ENCODE measurements around the gene EP400. TPM values are rescaled to one million over a fixed set of nuclear protein-coding genes. Genes with fewer than 3 reads are reported as not detected.
A peak's percentile ranks its signal among the peaks of the same experiment; 100 is the strongest.

The EP400 gene
- polyA plus RNA-seq, 1 donor (not counting 4 experiments of a cell fraction or from before 2014, with no cell fraction given): 4.1 TPM

DNA sequence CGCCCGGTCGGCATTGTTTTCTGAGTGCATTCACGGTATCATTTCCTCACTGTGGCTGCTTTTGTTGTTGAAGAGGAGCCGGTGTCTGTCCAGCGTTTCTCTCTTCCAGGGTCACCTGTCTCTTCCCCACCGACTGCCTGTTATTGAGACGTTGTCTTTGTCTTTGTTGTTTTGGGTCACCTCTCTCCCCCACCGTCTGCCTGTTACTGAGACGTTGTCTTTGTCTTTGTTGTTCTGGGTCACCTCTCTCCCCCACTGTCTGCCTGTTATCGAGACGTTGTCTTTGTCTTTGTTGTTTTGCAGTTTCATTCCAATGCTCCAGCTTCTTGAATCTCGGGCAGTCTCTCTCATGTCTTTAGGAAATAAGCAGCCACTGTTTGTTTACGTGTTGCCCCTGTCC lies 124.5 kb downstream of the EP400 start:
- no peak overlapping the region for H3K27ac ChIP-seq (ENCODE audit: control insufficient read depth, insufficient read depth, low read length)
- no peak overlapping the region for H3K9ac ChIP-seq (ENCODE audit: control insufficient read depth, extremely low read depth, insufficient read depth, low read length)
- H4K20me1 ChIP-seq (ENCODE audit: control insufficient read depth, extremely low read depth, insufficient read depth, low read length): no peaks in the 10 kb centered on the region
- peaks cover 22 to 35% of the 10 kb centered on the region in 2 experiments for H3K36me3 ChIP-seq (ENCODE audit: control insufficient read depth in 2 of 2, extremely low read depth in 1 of 2, insufficient read depth in 2 of 2, low read length in 2 of 2)
- dilution Hi-C loops (cut with MboI; ENCODE audit: extremely low pct_ligation_motif_present, low sequenced_read_pairs): no loop called here
- H3K9me3 ChIP-seq (ENCODE audit: control insufficient read depth, low read depth, low read length): no peaks in the 10 kb centered on the region
- H3K4me2 ChIP-seq (ENCODE audit: control insufficient read depth, extremely low read depth, insufficient read depth, low read depth, low read length): no peak overlapping the region
- TF ChIP-seq, protein P1, sequence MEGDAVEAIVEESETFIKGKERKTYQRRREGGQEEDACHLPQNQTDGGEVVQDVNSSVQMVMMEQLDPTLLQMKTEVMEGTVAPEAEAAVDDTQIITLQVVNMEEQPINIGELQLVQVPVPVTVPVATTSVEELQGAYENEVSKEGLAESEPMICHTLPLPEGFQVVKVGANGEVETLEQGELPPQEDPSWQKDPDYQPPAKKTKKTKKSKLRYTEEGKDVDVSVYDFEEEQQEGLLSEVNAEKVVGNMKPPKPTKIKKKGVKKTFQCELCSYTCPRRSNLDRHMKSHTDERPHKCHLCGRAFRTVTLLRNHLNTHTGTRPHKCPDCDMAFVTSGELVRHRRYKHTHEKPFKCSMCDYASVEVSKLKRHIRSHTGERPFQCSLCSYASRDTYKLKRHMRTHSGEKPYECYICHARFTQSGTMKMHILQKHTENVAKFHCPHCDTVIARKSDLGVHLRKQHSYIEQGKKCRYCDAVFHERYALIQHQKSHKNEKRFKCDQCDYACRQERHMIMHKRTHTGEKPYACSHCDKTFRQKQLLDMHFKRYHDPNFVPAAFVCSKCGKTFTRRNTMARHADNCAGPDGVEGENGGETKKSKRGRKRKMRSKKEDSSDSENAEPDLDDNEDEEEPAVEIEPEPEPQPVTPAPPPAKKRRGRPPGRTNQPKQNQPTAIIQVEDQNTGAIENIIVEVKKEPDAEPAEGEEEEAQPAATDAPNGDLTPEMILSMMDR (optimal IDR thresholded peaks at IDR 0.05 in 1 of 3, IDR thresholded peaks at IDR 0.05 in 1 of 3, conservative IDR thresholded peaks at IDR 0.05 in 1 of 3; ENCODE audit: extremely low read depth in 1 of 3, insufficient read depth in 2 of 3, low read length in 3 of 3): no peak
- no peak for TF ChIP-seq EZH2 (IDR thresholded peaks at IDR 0.05; ENCODE audit: low read length)
- H3K4me3 ChIP-seq (ENCODE audit: control insufficient read depth in 2 of 3, extremely low read depth in 1 of 3, insufficient read depth in 2 of 3, low read depth in 1 of 3, low read length in 3 of 3): no peak overlapping the region
- no peaks in the 10 kb centered on the region for H3K4me1 ChIP-seq (ENCODE audit: control insufficient read depth, extremely low read depth, insufficient read depth, low read length)
- H3K27me3 ChIP-seq (ENCODE audit: control insufficient read depth, extremely low read depth, insufficient read depth, low read length): no peaks in the 10 kb centered on the region
- DNase-seq (ENCODE audit: low read depth, low spot score) (no peak), FAIRE-seq (no peak)
- no peaks in the 10 kb centered on the region for H3K79me2 ChIP-seq (ENCODE audit: control insufficient read depth, insufficient read depth, low read length)
- no peak overlapping the region for H2AFZ ChIP-seq (ENCODE audit: control insufficient read depth, low read length)
- no peaks in the 10 kb centered on the region for H3K9me1 ChIP-seq (ENCODE audit: control insufficient read depth, extremely low read depth, insufficient read depth, low read length)

DNA sequence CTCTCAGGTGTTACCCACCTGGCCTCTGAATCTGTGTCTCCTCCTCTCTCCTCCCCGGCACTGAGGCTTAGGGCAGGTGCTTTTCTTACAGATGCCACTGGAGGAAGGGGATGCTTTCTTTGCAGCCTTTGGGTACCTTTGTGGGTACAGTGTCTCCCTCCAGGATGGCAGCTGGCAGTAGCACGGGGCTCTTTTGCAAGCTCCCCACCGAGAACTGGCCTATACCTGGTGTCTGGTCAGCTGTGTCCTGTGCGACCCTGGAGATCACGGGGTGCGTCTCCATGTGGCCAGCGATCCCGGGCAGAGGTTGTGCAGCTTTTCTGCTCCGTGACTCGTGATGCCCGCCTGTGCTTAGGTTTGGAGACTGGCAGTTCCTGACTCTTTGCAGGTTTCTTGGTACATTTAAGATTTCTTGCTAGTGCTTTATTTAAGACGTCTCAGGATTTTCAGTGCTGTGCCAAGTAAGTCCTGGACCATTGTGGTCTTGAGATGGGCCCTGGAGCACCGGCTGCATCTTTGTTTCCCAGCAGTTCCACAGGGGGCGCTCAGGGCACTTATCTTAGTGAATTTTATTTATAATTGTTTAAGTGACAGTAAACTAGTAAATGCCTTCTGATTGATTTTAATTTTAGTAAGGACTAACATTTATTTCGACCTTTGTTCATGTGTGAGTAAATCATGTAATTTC lies 125.4 kb downstream of the EP400 start:
- H3K27ac ChIP-seq (ENCODE audit: control insufficient read depth, insufficient read depth, low read length): no peak overlapping the region
- H3K4me1 ChIP-seq (ENCODE audit: control insufficient read depth, extremely low read depth, insufficient read depth, low read length): no peaks in the 10 kb centered on the region
- no peak overlapping the region for H2AFZ ChIP-seq (ENCODE audit: control insufficient read depth, low read length)
- H3K36me3 ChIP-seq (ENCODE audit: control insufficient read depth in 2 of 2, extremely low read depth in 1 of 2, insufficient read depth in 2 of 2, low read length in 2 of 2): peaks cover 22 to 30% of the 10 kb centered on the region in 2 experiments
- H3K4me3 ChIP-seq (ENCODE audit: control insufficient read depth in 2 of 3, extremely low read depth in 1 of 3, insufficient read depth in 2 of 3, low read depth in 1 of 3, low read length in 3 of 3): no peak overlapping the region
- FAIRE-seq: no peak
- dilution Hi-C loops (cut with MboI; ENCODE audit: extremely low pct_ligation_motif_present, low sequenced_read_pairs): no loop called here
- no peak overlapping the region for H3K9ac ChIP-seq (ENCODE audit: control insufficient read depth, extremely low read depth, insufficient read depth, low read length)
- H3K9me1 ChIP-seq (ENCODE audit: control insufficient read depth, extremely low read depth, insufficient read depth, low read length): no peaks in the 10 kb centered on the region
- no peaks in the 10 kb centered on the region for H3K79me2 ChIP-seq (ENCODE audit: control insufficient read depth, insufficient read depth, low read length)
- H3K4me2 ChIP-seq (ENCODE audit: control insufficient read depth, extremely low read depth, insufficient read depth, low read depth, low read length): no peak overlapping the region
- H4K20me1 ChIP-seq (ENCODE audit: control insufficient read depth, extremely low read depth, insufficient read depth, low read length): no peaks in the 10 kb centered on the region
- TF ChIP-seq EZH2 (IDR thresholded peaks at IDR 0.05; ENCODE audit: low read length): no peak
- TF ChIP-seq, protein P1 (optimal IDR thresholded peaks at IDR 0.05 in 1 of 3, IDR thresholded peaks at IDR 0.05 in 1 of 3, conservative IDR thresholded peaks at IDR 0.05 in 1 of 3; ENCODE audit: extremely low read depth in 1 of 3, insufficient read depth in 2 of 3, low read length in 3 of 3): peak in 1 of 3 experiments; percentile 13
- no peaks in the 10 kb centered on the region for H3K27me3 ChIP-seq (ENCODE audit: control insufficient read depth, extremely low read depth, insufficient read depth, low read length)
- H3K9me3 ChIP-seq (ENCODE audit: control insufficient read depth, low read depth, low read length): no peaks in the 10 kb centered on the region
- DNase-seq (ENCODE audit: low read depth, low spot score): no peak
